HepG2 (cell line): ENCODE measurements around the gene GGT7. TPM values are rescaled to one million over a fixed set of nuclear protein-coding genes. Genes with fewer than 3 reads are reported as not detected.
A peak's percentile ranks its signal among the peaks of the same experiment; 100 is the strongest.

Source experiments
- AGO1 ChIP-seq: fragments of 200-400 bp; formaldehyde crosslinking; IDR thresholded peaks from 2 replicates; pipeline ENCODE4 v1.6.1; 2017; ENCODE audit warnings: mild to moderate bottlenecking, low read depth, low read length, moderate library complexity; ENCODE audit not compliant: poor library complexity, severe bottlenecking
- ATRX ChIP-seq: sonication (generic); formaldehyde crosslinking; IDR thresholded peaks from 2 replicates; pipeline ENCODE4 v1.4.0; 2020; ENCODE audit warnings: missing genetic modification reagents, borderline replicate concordance
- ELF4 ChIP-seq: sonication (generic); formaldehyde crosslinking; IDR thresholded peaks from 2 replicates; pipeline ENCODE4 v1.5.0; 2020; ENCODE audit warnings: missing genetic modification reagents, mild to moderate bottlenecking, moderate library complexity, borderline replicate concordance
- HOXA7 ChIP-seq: sonication (generic); formaldehyde crosslinking; IDR thresholded peaks from 2 replicates; pipeline ENCODE4 v1.8.1; 2022; ENCODE audit warnings: mild to moderate bottlenecking, missing genetic modification reagents, moderate library complexity
- KDM6A ChIP-seq: IDR thresholded peaks from 2 replicates; pipeline ENCODE4 v1.6.1; 2016; ENCODE audit warnings: low read depth
- MED1 ChIP-seq: sonication (generic); formaldehyde crosslinking; IDR thresholded peaks from 2 replicates; pipeline ENCODE4 v1.4.0; 2020; ENCODE audit warnings: missing genetic modification reagents
- MIER2 ChIP-seq: IDR thresholded peaks from 2 replicates; pipeline ENCODE4 v1.6.1; 2016; ENCODE audit warnings: missing biosample characterization, missing genetic modification reagents
- NR2F6 ChIP-seq, 2 experiments: IDR thresholded peaks; 2 replicates each; pipeline ENCODE4 v1.6.1; 2016; ENCODE audit warnings: antibody characterized with exemption in 1 of 2, mild to moderate bottlenecking in 1 of 2
- PAX8 ChIP-seq: sonication (generic); formaldehyde crosslinking; IDR thresholded peaks from 2 replicates; pipeline ENCODE4 v1.8.0; 2022; ENCODE audit warnings: mild to moderate bottlenecking, missing genetic modification reagents, borderline replicate concordance
- RBFOX2 ChIP-seq: fragments of 200-400 bp; formaldehyde crosslinking; IDR thresholded peaks from 2 replicates; pipeline ENCODE4 v1.6.1; 2017; ENCODE audit warnings: low read depth, mild to moderate bottlenecking, low read length
- SRF ChIP-seq: IDR thresholded peaks from 2 replicates; pipeline ENCODE4 v1.6.1; 2011; ENCODE audit warnings: mild to moderate bottlenecking, low read depth, low read length, moderate library complexity
- SRSF9 ChIP-seq: fragments of 200-400 bp; formaldehyde crosslinking; IDR thresholded peaks from 2 replicates; pipeline ENCODE4 v1.6.1; 2018; ENCODE audit warnings: borderline replicate concordance, mild to moderate bottlenecking, low read depth, low read length; ENCODE audit not compliant: insufficient read depth, poor library complexity, severe bottlenecking
- TOE1 ChIP-seq: sonication (generic); formaldehyde crosslinking; IDR thresholded peaks from 2 replicates; pipeline ENCODE4 v1.4.0; 2020; ENCODE audit warnings: mild to moderate bottlenecking, missing genetic modification reagents
- U2AF2 ChIP-seq: fragments of 200-400 bp; formaldehyde crosslinking; IDR thresholded peaks from 2 replicates; pipeline ENCODE4 v1.6.1; 2017; ENCODE audit warnings: low read depth, mild to moderate bottlenecking, low read length
- ZNF17 ChIP-seq: sonication (generic); formaldehyde crosslinking; IDR thresholded peaks from 2 replicates; pipeline ENCODE4 v1.5.0; 2020; ENCODE audit warnings: mild to moderate bottlenecking, missing genetic modification reagents
- ZNF496 ChIP-seq: sonication (generic); formaldehyde crosslinking; IDR thresholded peaks from 2 replicates; pipeline ENCODE4 v1.8.1; 2023; ENCODE audit warnings: mild to moderate bottlenecking, moderate library complexity, missing genetic modification reagents; ENCODE audit not compliant: insufficient replicate concordance
- ZNF841 ChIP-seq: sonication (generic); formaldehyde crosslinking; IDR thresholded peaks from 2 replicates; pipeline ENCODE4 v1.8.1; 2023; ENCODE audit warnings: missing genetic modification reagents, borderline replicate concordance
- ZNF850 ChIP-seq: sonication (generic); formaldehyde crosslinking; conservative IDR thresholded peaks from 2 replicates; pipeline ENCODE4 v1.9.0; 2021; ENCODE audit warnings: mild to moderate bottlenecking, missing genetic modification reagents
- polyA plus RNA-seq, 8 experiments: library from polyadenylated mRNA; depleted of rRNA in 3 of 8; stranded (reverse) in 7 of 8; unstranded in 1 of 8; fragments of >200 nt; fragmentation: Illumina TruSeq in 4 of 8; extraction: Trizol in 4 of 8; gene quantifications; 2 replicates each; pipeline versions ENCODE4 v1.2.1 to v1.2.3, GENCODE V29; 2011 to 2016; ENCODE audit warnings: low read depth in 4 of 8, missing spikeins in 1 of 8, mixed read lengths in 1 of 8; ENCODE audit not compliant: insufficient read depth in 1 of 8
- total RNA-seq, 5 experiments: library from RNA; depleted of rRNA; stranded (reverse); fragments of >200 nt; fragmentation: Illumina TruSeq; extraction: Trizol; gene quantifications; 2 replicates each; pipeline ENCODE4 v1.2.3, GENCODE V29; 2016; ENCODE audit warnings: low read depth in 1 of 5
- TF ChIP-seq, protein P1 (sequence below): sonication (generic); formaldehyde crosslinking; IDR thresholded peaks from 2 replicates; pipeline ENCODE4 v1.4.0; 2020; ENCODE audit warnings: mild to moderate bottlenecking, missing genetic modification reagents
- TF ChIP-seq, protein P2 (sequence below): IDR thresholded peaks from 2 replicates; pipeline ENCODE4 v1.6.1; 2016; ENCODE audit warnings: mild to moderate bottlenecking
- TF ChIP-seq, protein P3 (sequence below): sonication (generic); formaldehyde crosslinking; IDR thresholded peaks from 2 replicates; pipeline ENCODE4 v1.8.0; 2022; ENCODE audit warnings: missing genetic modification reagents, mild to moderate bottlenecking, moderate library complexity, borderline replicate concordance
- TF ChIP-seq, protein P4 (sequence below): sonication (generic); formaldehyde crosslinking; IDR thresholded peaks from 2 replicates; pipeline ENCODE4 v1.5.1; 2020; ENCODE audit warnings: mild to moderate bottlenecking, moderate library complexity, missing genetic modification reagents
- TF ChIP-seq, protein P5 (sequence below), 2 experiments: sonication (generic) in 1 of 2; formaldehyde crosslinking in 1 of 2; IDR thresholded peaks; 2 replicates each; pipeline versions ENCODE4 v1.5.1 to v1.6.1; 2011 to 2020; ENCODE audit warnings: borderline replicate concordance in 1 of 2, low read depth in 1 of 2, low read length in 1 of 2, mild to moderate bottlenecking in 1 of 2, missing genetic modification reagents in 1 of 2, moderate library complexity in 1 of 2

GGT7 gene
- total and polyA plus RNA-seq, 2 of the 13 experiments (the other 11 are each of a cell fraction or from before 2014, with no cell fraction given): 6.6 to 23.0 TPM

DNA sequence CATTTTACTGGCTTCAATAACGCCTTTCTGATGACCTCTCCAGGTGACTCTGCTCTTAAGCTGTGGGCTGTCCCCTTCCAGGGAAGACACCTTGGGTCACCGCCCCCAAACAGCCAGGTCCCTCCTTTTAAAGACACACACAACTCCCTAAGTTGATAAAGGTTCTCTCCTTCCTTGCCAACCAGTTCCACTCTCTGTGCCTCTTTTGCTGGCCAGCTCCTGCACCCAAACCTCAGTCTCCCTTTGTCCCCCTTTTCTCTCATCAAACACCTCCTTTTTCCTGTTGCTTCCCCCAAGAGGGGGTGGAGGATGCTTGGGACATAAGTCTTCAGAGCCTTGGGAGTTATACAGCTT is 48.2 kb downstream of the GGT7 start (continued):
- TF ChIP-seq, protein P1, sequence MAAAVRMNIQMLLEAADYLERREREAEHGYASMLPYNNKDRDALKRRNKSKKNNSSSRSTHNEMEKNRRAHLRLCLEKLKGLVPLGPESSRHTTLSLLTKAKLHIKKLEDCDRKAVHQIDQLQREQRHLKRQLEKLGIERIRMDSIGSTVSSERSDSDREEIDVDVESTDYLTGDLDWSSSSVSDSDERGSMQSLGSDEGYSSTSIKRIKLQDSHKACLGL: no peak
- no peak for TF ChIP-seq SRF
- no peak for TF ChIP-seq AGO1
- TF ChIP-seq KDM6A (CRISPR knock-in tag): no peak
- TF ChIP-seq ELF4 (CRISPR knock-in tag): no peak
- TF ChIP-seq, protein P2, sequence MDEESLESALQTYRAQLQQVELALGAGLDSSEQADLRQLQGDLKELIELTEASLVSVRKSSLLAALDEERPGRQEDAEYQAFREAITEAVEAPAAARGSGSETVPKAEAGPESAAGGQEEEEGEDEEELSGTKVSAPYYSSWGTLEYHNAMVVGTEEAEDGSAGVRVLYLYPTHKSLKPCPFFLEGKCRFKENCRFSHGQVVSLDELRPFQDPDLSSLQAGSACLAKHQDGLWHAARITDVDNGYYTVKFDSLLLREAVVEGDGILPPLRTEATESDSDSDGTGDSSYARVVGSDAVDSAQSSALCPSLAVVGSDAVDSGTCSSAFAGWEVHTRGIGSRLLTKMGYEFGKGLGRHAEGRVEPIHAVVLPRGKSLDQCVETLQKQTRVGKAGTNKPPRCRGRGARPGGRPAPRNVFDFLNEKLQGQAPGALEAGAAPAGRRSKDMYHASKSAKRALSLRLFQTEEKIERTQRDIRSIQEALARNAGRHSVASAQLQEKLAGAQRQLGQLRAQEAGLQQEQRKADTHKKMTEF: 0 out of 2 replicates have a peak, but pooled peaks have one; percentile 21
- TF ChIP-seq U2AF2: no peak
- peak; percentile 48 for TF ChIP-seq NR2F6 (IDR thresholded peaks at IDR 0.05)
- peak; percentile 41; the same call in 1 of the 2 replicates for TF ChIP-seq NR2F6 (CRISPR knock-in tag; IDR thresholded peaks at IDR 0.05)
- peak; percentile 29; the same call in 1 of the 2 replicates for TF ChIP-seq MIER2 (CRISPR knock-in tag)
- TF ChIP-seq, protein P3, sequence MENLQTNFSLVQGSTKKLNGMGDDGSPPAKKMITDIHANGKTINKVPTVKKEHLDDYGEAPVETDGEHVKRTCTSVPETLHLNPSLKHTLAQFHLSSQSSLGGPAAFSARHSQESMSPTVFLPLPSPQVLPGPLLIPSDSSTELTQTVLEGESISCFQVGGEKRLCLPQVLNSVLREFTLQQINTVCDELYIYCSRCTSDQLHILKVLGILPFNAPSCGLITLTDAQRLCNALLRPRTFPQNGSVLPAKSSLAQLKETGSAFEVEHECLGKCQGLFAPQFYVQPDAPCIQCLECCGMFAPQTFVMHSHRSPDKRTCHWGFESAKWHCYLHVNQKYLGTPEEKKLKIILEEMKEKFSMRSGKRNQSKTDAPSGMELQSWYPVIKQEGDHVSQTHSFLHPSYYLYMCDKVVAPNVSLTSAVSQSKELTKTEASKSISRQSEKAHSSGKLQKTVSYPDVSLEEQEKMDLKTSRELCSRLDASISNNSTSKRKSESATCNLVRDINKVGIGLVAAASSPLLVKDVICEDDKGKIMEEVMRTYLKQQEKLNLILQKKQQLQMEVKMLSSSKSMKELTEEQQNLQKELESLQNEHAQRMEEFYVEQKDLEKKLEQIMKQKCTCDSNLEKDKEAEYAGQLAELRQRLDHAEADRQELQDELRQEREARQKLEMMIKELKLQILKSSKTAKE (CRISPR knock-in tag): no peak
- TF ChIP-seq ZNF496 (CRISPR knock-in tag): no peak
- TF ChIP-seq MED1 (CRISPR knock-in tag): no peak
- no peak for TF ChIP-seq RBFOX2
- TF ChIP-seq, protein P4, sequence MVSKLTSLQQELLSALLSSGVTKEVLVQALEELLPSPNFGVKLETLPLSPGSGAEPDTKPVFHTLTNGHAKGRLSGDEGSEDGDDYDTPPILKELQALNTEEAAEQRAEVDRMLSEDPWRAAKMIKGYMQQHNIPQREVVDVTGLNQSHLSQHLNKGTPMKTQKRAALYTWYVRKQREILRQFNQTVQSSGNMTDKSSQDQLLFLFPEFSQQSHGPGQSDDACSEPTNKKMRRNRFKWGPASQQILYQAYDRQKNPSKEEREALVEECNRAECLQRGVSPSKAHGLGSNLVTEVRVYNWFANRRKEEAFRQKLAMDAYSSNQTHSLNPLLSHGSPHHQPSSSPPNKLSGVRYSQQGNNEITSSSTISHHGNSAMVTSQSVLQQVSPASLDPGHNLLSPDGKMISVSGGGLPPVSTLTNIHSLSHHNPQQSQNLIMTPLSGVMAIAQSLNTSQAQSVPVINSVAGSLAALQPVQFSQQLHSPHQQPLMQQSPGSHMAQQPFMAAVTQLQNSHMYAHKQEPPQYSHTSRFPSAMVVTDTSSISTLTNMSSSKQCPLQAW (CRISPR knock-in tag): peak; percentile 85
- TF ChIP-seq TOE1 (CRISPR knock-in tag): no peak
- TF ChIP-seq ZNF841 (CRISPR knock-in tag): no peak
- TF ChIP-seq HOXA7: no peak
- no peak for TF ChIP-seq ZNF850 (CRISPR knock-in tag)
- TF ChIP-seq, protein P5, sequence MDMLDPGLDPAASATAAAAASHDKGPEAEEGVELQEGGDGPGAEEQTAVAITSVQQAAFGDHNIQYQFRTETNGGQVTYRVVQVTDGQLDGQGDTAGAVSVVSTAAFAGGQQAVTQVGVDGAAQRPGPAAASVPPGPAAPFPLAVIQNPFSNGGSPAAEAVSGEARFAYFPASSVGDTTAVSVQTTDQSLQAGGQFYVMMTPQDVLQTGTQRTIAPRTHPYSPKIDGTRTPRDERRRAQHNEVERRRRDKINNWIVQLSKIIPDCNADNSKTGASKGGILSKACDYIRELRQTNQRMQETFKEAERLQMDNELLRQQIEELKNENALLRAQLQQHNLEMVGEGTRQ (IDR thresholded peaks at IDR 0.05; ENCODE audit: low read depth, low read length): no peak
- TF ChIP-seq, protein P5 (CRISPR knock-in tag; IDR thresholded peaks at IDR 0.05; ENCODE audit: borderline replicate concordance): peak; percentile 51; the same call in 1 of the 2 replicates
- TF ChIP-seq PAX8 (CRISPR knock-in tag): no peak; the same call in 1 of the 2 replicates
- no peak for TF ChIP-seq ATRX (CRISPR knock-in tag)
- TF ChIP-seq ZNF17 (CRISPR knock-in tag): no peak
- TF ChIP-seq SRSF9: no peak
